Naive thymus-derived CD8-positive, alpha-beta T cell (primary cell): ENCODE measurements around the gene SH2D3A. TPM values are rescaled to one million over a fixed set of nuclear protein-coding genes. Genes with fewer than 3 reads are reported as not detected.
A peak's percentile ranks its signal among the peaks of the same experiment; 100 is the strongest.
"Not testable (repeated sequence)": the region's sequence is repeated elsewhere in the genome, so short reads cannot be mapped to it uniquely, and the experiment has no call there.

ENCODE experiments used
- ATAC-seq, 2 donors: fragments of 150-1000 bp; cut with Tn5 transposase in 1 of 2; sonication (Bioruptor Pico), chemical (Tn5 transposase) in 1 of 2; 1 replicate in 1 of 2; 2 replicates in 1 of 2; pipeline ENCODE4 v1.10.0; 2021; ENCODE audit warnings: mild to moderate bottlenecking in 2 of 2, moderate library complexity in 2 of 2
- POLR2A ChIA-PET: fragments of 350-600 bp; sonication (Branson Sonifier 250); formaldehyde crosslinking; loops from one replicate; lab custom pipeline; 2021; ENCODE audit warnings: antibody characterized with exemption; lab: Charles Lee
- DNase-seq, 10 donors: peaks; one replicate each; pipeline versions ENCODE4 v3.0.0 to v3.0.0-alpha.2; 2020 to 2022
- H3K27ac Mint-ChIP-seq, 10 donors: one replicate each; pipeline ENCODE4 v1.8.0; 2020 to 2022; ENCODE audit warnings: mild to moderate bottlenecking in 10 of 10, mixed read lengths in 10 of 10, moderate library complexity in 4 of 10, inconsistent platforms in 1 of 10
- H3K27me3 Mint-ChIP-seq, 5 donors: one replicate each; pipeline ENCODE4 v1.8.0; 2021 to 2022; ENCODE audit warnings: mixed read lengths in 5 of 5
- H3K36me3 Mint-ChIP-seq, 3 donors: one replicate each; pipeline ENCODE4 v1.8.0; 2020 to 2022; ENCODE audit warnings: mixed read lengths in 3 of 3, mild to moderate bottlenecking in 2 of 3, inconsistent platforms in 1 of 3
- H3K4me1 Mint-ChIP-seq, 4 donors: one replicate each; pipeline ENCODE4 v1.8.0; 2021 to 2022; ENCODE audit warnings: mixed read lengths in 4 of 4
- H3K4me3 Mint-ChIP-seq, 10 donors: one replicate each; pipeline ENCODE4 v1.8.0; 2020 to 2022; ENCODE audit warnings: mild to moderate bottlenecking in 10 of 10, mixed read lengths in 10 of 10, moderate library complexity in 6 of 10, inconsistent platforms in 1 of 10
- H3K9me3 Mint-ChIP-seq, 9 donors: one replicate each; pipeline ENCODE4 v1.8.0; 2020 to 2022; ENCODE audit warnings: mixed read lengths in 9 of 9, mild to moderate bottlenecking in 3 of 9, inconsistent platforms in 1 of 9, moderate library complexity in 1 of 9
- polyA plus RNA-seq, 3 donors: library from polyadenylated mRNA; unstranded; fragments of 300-500 nt; fragmentation: Illumina TruSeq; gene quantifications; one replicate each; pipeline ENCODE4 v1.2.3, GENCODE V29; 2021
- total RNA-seq, 8 experiments: library from RNA in 2 of 8; stranded (reverse) in 2 of 8; gene quantifications; one replicate each; pipeline ENCODE4 v1.2.3 and lab custom pipeline; 2021 to 2026

The SH2D3A gene
- total and polyA plus RNA-seq, 5 experiments from 2014 or later: 23.0 to 47.3 (median 45.8) TPM

DNA sequence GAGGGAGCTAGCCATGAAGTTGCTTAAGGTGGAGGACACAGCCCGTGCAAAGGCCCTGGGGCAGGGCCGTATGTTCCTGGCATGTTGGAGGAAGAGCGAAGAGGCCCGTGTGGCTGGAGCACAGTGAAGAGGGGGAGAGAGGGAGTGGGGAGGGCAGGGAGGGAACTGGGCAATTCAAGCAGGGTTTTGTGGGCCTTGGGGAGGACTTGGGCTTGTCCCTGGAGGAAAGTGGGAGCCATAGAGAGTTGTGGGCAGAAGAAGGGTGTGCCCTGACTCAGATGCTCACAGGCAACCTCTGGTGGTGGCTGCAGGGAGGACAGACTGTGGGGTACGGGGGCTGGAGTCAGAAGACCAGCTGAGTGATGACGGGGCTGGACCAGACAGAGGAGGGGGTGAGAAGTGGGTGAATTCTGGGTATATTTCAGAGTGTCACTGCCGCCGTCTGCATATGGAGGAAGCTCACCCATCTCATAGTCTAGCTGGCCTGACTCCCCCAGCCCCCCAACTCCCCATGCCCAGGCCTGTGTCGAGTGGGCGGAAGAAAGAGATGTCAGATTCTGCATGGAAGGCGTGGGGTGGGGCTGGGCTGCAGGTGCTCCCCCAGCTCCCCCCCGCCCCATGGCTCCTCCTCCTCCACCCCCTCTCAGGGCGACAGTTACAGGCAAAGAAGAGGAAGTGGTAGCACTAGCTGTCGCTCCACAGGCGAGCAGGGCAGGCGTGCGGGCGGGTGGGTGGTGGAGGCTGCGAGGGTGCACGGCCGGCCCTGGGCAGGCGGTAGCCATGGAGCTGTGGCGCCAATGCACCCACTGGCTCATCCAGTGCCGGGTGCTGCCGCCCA lies 5.0 kb upstream of the SH2D3A start, which contains the start of gene VAV1:
Gene VAV1 (plus strand): TSS at position 681 of the 838 bp plus-strand sequence. CDS start 100 bp downstream, at position 781.
- POLR2A ChIA-PET: interaction anchor here (0.6 to 6.6 kb wide), 18 partner anchors 9 to 400 kb away, joined by 3 to 109 read pairs (median 4); partner anchors contain the start of genes ALKBH7, GPR108 and TRIP10
- peaks cover 39 to 59% (median 56%) of the 10 kb centered on the region in 4 donors for H3K4me1 Mint-ChIP-seq
- ATAC-seq (peak; percentile 60 to 63), DNase-seq (peak; percentile 65 to 92 (median 78))
- H3K36me3 Mint-ChIP-seq: peaks cover 10 to 25% (median 13%) of the 10 kb centered on the region in 3 donors
- peak within 1 kb of the TSS; percentile 87 to 97 (median 92) for H3K27ac Mint-ChIP-seq
- H3K9me3 Mint-ChIP-seq: peaks cover 0 to 10% (median 0%) of the 10 kb centered on the region in 9 donors
- no peaks in the 10 kb centered on the region for H3K27me3 Mint-ChIP-seq
- peak within 1 kb of the TSS; percentile 92 to 98 (median 94) for H3K4me3 Mint-ChIP-seq

DNA sequence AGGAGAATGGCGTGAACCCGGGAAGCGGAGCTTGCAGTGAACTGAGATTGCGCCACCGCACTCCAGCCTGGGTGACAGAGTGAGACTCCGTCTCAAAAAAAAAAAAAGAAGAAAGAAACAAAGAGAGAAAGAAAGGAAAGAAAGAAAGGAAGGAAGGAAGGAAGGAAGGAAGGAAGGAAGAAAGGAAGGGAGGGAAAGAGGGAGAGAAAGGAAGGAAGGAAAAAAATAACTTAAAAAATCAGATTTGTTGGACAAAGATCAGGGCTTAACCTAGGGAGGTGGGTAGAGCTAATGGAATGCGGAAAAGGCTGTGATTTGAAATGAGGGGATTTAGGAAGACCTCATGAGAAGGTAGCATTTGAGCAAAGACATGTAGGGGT lies 4.4 kb upstream of the SH2D3A start:
- Mint-ChIP-seq H3K27ac (peak overlapping the region; percentile 87 to 97 (median 92)), H3K36me3 (peaks cover 6 to 19% (median 10%) of the 10 kb centered on the region in 3 donors), H3K4me3 (peak overlapping the region; percentile 44 to 97 (median 92)), H3K4me1 (peaks cover 36 to 58% (median 54%) of the 10 kb centered on the region in 4 donors)
- H3K27me3 Mint-ChIP-seq, H3K9me3 Mint-ChIP-seq, DNase-seq, ATAC-seq: not testable (repeated sequence)
- POLR2A ChIA-PET: interaction anchor here (0.6 to 6.6 kb wide), 11 partner anchors 11 to 1132 kb away, joined by 3 to 109 read pairs (median 7); partner anchors contain the start of genes GPR108, MAP2K7 and TRIP10

DNA sequence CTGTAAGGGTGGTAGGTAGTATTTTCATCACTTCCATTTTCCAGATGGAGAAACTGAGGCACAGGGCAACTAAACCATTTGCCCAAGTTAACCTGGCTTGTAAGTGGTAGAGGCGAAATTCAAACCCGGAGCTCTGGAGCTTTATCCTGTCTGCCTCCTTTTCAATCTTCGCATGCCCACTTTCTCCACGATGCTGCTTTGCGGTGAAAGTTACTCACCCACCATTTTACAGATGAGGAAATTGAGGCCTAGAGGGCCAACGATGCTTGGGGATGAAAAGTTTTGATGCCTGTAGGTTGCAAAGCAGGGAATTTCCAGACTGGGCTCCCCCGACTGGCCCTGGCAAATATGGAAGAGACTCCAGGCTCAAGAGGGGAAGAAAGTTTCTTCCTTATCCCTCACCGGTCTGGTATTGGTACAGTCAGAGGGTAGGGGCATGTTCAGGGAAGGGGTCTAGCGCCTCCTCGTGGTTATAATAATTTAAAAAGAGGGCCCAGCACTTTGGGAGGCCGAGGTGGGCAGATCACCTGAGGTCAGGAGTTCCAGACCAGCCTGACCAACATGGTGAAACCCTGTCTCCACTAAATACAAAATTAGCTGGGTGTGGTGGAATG lies 1.9 kb upstream of the SH2D3A start:
- Mint-ChIP-seq H3K27ac (peak overlapping the region; percentile 3 to 99 (median 96)), H3K27me3 (no peaks in the 10 kb centered on the region), H3K36me3 (peaks cover 0 to 3% (median 1%) of the 10 kb centered on the region in 3 donors), H3K4me3 (peak overlapping the region in 1 of 10 donors; percentile 6), H3K9me3 (no peaks in the 10 kb centered on the region), H3K4me1 (peaks cover 30 to 60% (median 47%) of the 10 kb centered on the region in 4 donors)
- POLR2A ChIA-PET: interaction anchor here (0.6 to 5.0 kb wide), 3 partner anchors 31 to 121 kb away, joined by 6 to 54 read pairs (median 13); partner anchors contain the start of gene GPR108
- DNase-seq: peak in 1 of 10 donors; percentile 16
- no peak for ATAC-seq

DNA sequence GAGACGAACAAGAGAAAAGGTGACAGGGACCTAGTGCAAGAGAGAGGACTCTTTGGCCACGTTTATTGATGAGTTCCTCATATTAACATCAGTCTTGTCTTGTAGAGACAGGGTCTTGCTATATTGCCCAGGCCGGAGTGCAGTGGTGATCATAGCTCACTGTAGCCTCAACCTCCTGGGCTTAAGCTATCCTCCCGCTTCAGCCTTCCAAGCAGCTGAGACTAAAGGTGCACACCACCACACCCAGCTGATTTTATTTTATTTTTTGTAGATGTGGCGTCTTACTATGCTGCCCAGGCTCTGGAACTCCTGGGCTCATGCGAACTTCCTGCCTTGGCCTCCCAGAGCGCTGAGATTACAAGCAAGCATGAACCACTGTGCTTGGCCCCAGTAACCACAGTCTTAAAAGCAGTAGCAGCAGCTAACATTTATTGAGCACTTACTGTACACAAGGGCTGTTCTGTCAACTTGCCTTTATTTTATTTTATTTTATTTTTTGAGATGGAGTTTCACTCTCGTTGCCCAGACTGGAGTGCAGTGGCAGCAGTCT lies 1.1 kb upstream of the SH2D3A start:
- Mint-ChIP-seq H3K4me1 (peaks cover 25 to 59% (median 41%) of the 10 kb centered on the region in 4 donors), H3K27ac (peak overlapping the region; percentile 89 to 99 (median 97)), H3K36me3 (peaks cover 0 to 2% (median 2%) of the 10 kb centered on the region in 3 donors), H3K27me3 (no peaks in the 10 kb centered on the region), H3K4me3 (peak overlapping the region; percentile 88 to 99 (median 96)), H3K9me3 (no peaks in the 10 kb centered on the region)
- DNase-seq (peak in 5 of 10 donors; percentile 19 to 43 (median 29)), ATAC-seq (no peak)
- POLR2A ChIA-PET: interaction anchor here (0.5 to 5.0 kb wide), 6 partner anchors 10 to 33 kb away, joined by 3 to 54 read pairs (median 6); partner anchors contain the start of gene GPR108

DNA sequence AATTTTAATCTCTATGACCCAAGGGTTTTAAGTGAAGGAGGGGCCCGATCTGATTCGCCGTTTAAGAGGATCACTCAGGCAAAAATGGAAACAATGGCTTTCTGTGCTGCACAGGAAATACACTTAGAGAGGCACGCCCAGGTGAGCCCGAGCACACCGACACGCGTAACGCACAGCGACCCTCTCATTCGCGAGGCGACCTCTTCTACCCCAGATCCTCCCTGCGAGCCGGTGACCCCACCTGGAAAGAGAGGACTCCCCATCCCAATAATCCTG lies 216 bp downstream of the SH2D3A start:
- peaks cover 20 to 60% (median 36%) of the 10 kb centered on the region in 4 donors for H3K4me1 Mint-ChIP-seq
- peak overlapping the region; percentile 88 to 99 (median 96) for H3K4me3 Mint-ChIP-seq
- POLR2A ChIA-PET: interaction anchor here (0.7 to 5.0 kb wide), 8 partner anchors 8 to 96 kb away, joined by 3 to 54 read pairs (median 6); partner anchors contain the start of gene GPR108
- no peaks in the 10 kb centered on the region for H3K27me3 Mint-ChIP-seq
- ATAC-seq (peak; percentile 73 to 76), DNase-seq (no peak)
- H3K9me3 Mint-ChIP-seq: no peaks in the 10 kb centered on the region
- peak overlapping the region; percentile 89 to 99 (median 97) for H3K27ac Mint-ChIP-seq
- peaks cover 0 to 13% (median 2%) of the 10 kb centered on the region in 3 donors for H3K36me3 Mint-ChIP-seq

DNA sequence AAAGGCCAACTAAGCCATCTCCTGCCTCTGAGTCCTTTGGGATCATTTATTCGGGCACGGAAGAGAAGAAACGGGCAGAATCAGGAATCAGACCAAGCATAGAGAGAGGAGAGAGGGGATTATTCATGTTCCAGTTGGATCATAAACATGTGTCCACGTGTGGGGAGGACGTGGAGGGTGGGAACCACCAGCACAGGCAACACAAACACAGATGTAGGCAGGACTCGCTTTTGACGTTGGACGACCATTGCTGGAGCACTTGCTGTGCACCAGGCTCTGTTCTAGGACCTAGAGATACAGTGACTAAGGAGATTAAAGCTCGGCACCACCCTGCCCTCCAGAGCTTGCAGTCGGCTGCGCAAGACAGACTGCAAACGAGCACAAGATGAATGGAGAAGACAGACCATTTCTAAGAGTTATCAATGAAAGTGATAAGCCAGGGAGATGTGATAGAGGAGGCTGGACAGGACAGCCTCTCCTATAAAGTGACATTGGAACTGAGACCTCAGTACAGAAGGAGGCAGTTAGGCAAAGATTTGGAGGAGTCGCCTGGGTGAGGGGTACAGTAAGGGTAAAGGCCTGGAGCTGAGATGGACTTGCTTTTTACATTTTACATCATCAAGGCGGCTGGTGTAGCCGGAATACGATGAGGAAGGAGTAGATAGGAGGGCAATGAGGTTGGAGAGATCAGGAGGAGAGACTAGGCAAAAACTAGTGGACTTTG lies 716 bp downstream of the SH2D3A start:
- peak in 1 of 10 donors; percentile 10 for DNase-seq

DNA sequence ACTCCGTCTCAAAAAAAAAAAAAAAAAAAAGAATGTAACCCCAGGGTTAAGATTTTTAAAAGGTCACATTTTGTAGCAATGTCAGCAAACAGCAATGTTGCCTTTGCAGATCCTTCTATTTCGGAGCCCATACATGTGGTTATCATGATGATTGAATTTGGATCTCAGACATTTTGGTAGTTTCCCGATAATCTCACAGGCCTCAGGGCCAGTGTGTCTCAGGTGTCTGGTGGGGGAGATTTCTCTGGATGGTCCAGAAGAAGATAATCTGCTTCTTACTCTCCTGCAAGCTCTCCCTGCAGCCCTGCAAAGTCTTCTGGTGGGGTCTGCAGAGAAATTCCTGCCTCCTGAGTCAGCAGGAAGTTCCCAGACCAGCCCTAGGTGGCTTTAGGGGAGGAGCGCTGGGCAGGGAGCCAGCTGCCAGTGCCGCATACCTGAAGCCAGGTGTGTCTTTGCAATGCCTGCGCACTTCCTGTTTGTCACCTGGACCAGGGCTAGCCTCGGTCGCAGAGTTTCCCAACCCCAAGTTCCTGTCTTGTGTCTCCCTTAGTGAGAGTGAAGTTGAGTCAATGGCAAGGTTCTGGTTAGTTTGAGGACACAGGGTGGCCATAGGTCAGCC lies 1.4 kb downstream of the SH2D3A start:
- POLR2A ChIA-PET: interaction anchor here (0.6 to 5.0 kb wide), 6 partner anchors 9 to 407 kb away, joined by 3 to 54 read pairs (median 6); partner anchors contain the start of gene GPR108
- Mint-ChIP-seq H3K27ac (peak overlapping the region; percentile 89 to 99 (median 97)), H3K27me3 (no peaks in the 10 kb centered on the region), H3K9me3 (no peaks in the 10 kb centered on the region), H3K4me3 (peak overlapping the region; percentile 88 to 99 (median 96)), H3K36me3 (peaks cover 0 to 22% (median 5%) of the 10 kb centered on the region in 3 donors), H3K4me1 (peaks cover 17 to 59% (median 31%) of the 10 kb centered on the region in 4 donors)
- ATAC-seq (no peak), DNase-seq (peak in 3 of 10 donors; percentile 33 to 42 (median 33))

More for the DNA sequence above, 716 bp downstream of the SH2D3A start:
- Mint-ChIP-seq H3K27me3 (no peaks in the 10 kb centered on the region), H3K36me3 (peaks cover 0 to 15% (median 2%) of the 10 kb centered on the region in 3 donors), H3K4me1 (peaks cover 17 to 55% (median 31%) of the 10 kb centered on the region in 4 donors), H3K9me3 (no peaks in the 10 kb centered on the region), H3K27ac (peak overlapping the region; percentile 89 to 99 (median 97)), H3K4me3 (peak overlapping the region; percentile 88 to 99 (median 96))
- POLR2A ChIA-PET: interaction anchor here (0.7 to 5.0 kb wide), 9 partner anchors 8 to 124 kb away, joined by 3 to 54 read pairs (median 5); partner anchors contain the start of gene GPR108
- no peak for ATAC-seq

DNA sequence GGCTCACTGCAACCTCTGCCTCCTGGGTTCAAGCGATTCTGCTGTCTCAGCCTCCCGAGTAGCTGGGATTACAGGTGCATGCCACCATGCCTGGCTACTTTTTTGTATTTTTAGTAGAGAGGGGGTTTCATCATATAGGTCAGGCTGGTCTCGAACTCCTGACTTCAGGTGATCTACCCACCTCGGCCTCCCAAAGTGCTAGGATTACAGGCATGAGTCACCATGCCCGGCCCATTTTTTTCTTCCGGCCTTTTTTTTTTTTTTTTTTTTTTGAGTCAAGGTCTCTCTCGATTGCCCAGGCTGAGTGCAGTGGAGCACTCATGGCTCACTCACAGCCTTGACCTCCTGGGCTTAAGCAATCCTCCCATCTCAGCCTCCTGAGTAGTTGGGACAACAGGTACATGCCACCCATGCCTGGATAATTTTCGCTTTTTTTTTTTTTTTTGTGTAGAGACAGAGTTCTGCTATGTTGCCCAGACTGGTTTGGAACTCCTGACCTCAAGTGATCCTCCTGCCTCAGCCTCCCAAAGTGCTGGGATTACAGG lies 4.9 kb downstream of the SH2D3A start:
- not testable (repeated sequence) for H3K9me3 Mint-ChIP-seq, H3K27me3 Mint-ChIP-seq, H3K4me3 Mint-ChIP-seq, DNase-seq, ATAC-seq
- Mint-ChIP-seq H3K4me1 (peaks cover 11 to 53% (median 23%) of the 10 kb centered on the region in 4 donors), H3K27ac (peak overlapping the region in 4 of 10 donors; percentile 13 to 38 (median 23)), H3K36me3 (peaks cover 0 to 55% (median 8%) of the 10 kb centered on the region in 3 donors)
- POLR2A ChIA-PET: interaction anchor here (1.1 to 2.5 kb wide), 2 partner anchors 11 to 56 kb away, joined by 3 to 13 read pairs; partner anchors contain the start of gene VAV1

DNA sequence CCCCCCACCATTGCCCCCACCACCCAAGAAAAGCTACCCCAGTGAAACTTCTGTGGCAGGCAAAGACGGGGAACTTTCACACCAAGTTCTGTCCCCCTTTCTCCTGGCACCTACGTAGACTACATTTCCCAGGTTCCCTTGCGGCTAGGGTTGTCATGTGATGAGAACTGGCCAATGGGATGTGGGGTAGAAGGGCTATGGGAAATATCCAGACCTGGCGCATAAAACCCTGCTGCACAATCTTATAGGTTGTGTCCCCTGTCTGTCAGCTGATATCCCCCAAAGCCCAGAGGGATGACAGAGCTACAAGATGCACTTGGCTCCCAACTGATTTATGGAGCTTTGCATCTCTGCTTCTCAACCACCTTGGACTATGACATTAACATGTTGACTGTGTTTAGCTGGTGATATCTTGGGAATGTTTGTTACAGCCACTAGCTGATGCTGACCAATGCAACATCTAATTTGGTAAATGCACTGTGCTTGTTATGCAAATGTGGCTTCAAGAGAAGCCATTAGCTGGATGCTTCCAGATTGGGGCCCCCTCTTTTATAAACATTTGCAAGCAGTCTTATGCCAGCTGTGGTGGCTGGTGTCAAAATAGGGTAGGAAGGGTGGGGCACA lies 6.1 kb downstream of the SH2D3A start:
- H3K9me3 Mint-ChIP-seq: no peaks in the 10 kb centered on the region
- peaks cover 0 to 63% (median 8%) of the 10 kb centered on the region in 3 donors for H3K36me3 Mint-ChIP-seq
- no peak overlapping the region for H3K4me3 Mint-ChIP-seq
- no peaks in the 10 kb centered on the region for H3K27me3 Mint-ChIP-seq
- no peak overlapping the region for H3K27ac Mint-ChIP-seq
- POLR2A ChIA-PET: interaction anchor here (0.5 to 2.5 kb wide), 10 partner anchors 10 to 207 kb away, joined by 3 to 13 read pairs (median 4); partner anchors contain the start of gene VAV1
- ATAC-seq (peak in 1 of 2 donors; percentile 59), DNase-seq (peak in 2 of 10 donors; percentile 17 to 19)
- peaks cover 3 to 49% (median 15%) of the 10 kb centered on the region in 4 donors for H3K4me1 Mint-ChIP-seq

DNA sequence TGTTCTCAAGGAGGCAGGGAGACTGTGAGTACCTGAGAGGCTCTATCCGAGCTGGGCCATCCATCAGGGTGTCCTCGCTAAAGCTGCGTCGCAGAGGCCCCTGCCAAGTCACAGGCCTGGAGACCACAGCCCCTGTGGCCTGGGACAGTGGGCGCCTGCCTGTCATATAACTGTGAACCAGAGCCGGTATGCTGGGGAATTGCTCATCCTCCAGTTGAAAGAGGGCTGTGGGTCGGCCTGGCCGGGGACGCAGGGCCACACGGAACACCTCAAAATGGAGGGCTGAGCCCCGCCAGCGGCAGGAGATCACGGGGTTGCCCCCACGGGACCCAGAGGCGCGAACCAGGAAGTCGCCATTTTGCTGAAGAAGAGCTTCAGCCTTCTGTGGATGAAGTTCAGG lies 6.6 kb downstream of the SH2D3A start:
- Mint-ChIP-seq H3K9me3 (no peaks in the 10 kb centered on the region), H3K4me3 (no peak overlapping the region), H3K36me3 (peaks cover 0 to 65% (median 8%) of the 10 kb centered on the region in 3 donors), H3K4me1 (peaks cover 0 to 43% (median 11%) of the 10 kb centered on the region in 4 donors), H3K27ac (no peak overlapping the region), H3K27me3 (no peaks in the 10 kb centered on the region)
- POLR2A ChIA-PET: interaction anchor here (0.5 to 2.5 kb wide), 7 partner anchors 10 to 118 kb away, joined by 3 to 13 read pairs (median 4); partner anchors contain the start of gene VAV1
- DNase-seq (no peak), ATAC-seq (no peak)
